ENCODE data around the gene EFS.

GRCh38 chr14:23316300-23316699 is 48.7 kb downstream of the EFS start:
- TF ChIP-seq POLR2AphosphoS5 (IDR thresholded peaks at IDR 0.05; ENCODE audit: low read depth, low read length) (no peak), CTCF (IDR thresholded peaks at IDR 0.05) (no peak), REST (IDR thresholded peaks at IDR 0.05; ENCODE audit: insufficient read depth in 1 of 2, low read depth in 2 of 2, low read length in 1 of 2) (no peak)

Data from Panc1 (cell line).